Measurements from ENCODE around the gene ABCD2. TPM values are rescaled to one million over a fixed set of nuclear protein-coding genes. Genes with fewer than 3 reads are reported as not detected.
"Not testable (repeated sequence)": the region's sequence is repeated elsewhere in the genome, so short reads cannot be mapped to it uniquely, and the experiment has no call there.

ABCD2 gene
- total and polyA plus RNA-seq, 5 donors from 2014 or later, result 6.4 to 11.9 (median 8.8) TPM

DNA sequence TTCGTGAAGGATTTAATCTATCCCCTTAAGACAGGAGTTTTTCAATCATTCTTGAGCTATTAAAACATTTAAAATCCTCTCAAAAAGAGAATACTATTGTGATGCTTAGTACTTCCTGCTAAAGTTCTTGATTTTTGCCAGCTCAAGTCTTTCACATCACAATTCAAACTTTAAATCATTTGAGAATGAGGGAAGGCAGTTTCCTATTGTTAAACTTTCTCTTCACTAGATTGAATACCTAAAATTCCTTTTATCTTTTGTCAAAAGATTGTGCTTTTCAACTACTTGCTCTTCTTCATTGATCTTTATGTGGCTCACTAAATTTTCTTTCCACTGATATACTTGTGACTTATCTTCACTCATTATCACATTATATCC lies 44.1 kb downstream of the ABCD2 start:
- Mint-ChIP-seq H3K36me3 (peaks cover 47% of the 10 kb centered on the region), H3K9me3 (peaks cover 0 to 7% (median 4%) of the 10 kb centered on the region in 7 donors), H3K27me3 (no peaks in the 10 kb centered on the region), H3K4me1 (peaks cover 7 to 11% (median 10%) of the 10 kb centered on the region in 4 donors), H3K27ac (peak overlapping the region in 1 of 3 donors; percentile 38), H3K4me3 (no peak overlapping the region)
- Histone ChIP-seq H3K27ac (ENCODE audit: insufficient read depth, low read length, poor library complexity, severe bottlenecking) (no peak overlapping the region), H3K4me3 (ENCODE audit: low read depth, low read length) (no peak overlapping the region), H3K4me1 (ENCODE audit: control insufficient read depth, insufficient read depth, low read length, poor library complexity, severe bottlenecking) (no peaks in the 10 kb centered on the region), H3K27me3 (ENCODE audit: control insufficient read depth, insufficient read depth, low read length) (no peaks in the 10 kb centered on the region), H3K9me3 (ENCODE audit: control insufficient read depth in 2 of 2, low read length in 2 of 2) (peaks cover 1 to 3% of the 10 kb centered on the region in 2 experiments), H3K36me3 (ENCODE audit: control insufficient read depth, insufficient read depth, low read length) (peaks cover 72% of the 10 kb centered on the region)
- ATAC-seq (ENCODE audit: low read depth in 2 of 2) (no peak), DNase-seq (no peak)

DNA sequence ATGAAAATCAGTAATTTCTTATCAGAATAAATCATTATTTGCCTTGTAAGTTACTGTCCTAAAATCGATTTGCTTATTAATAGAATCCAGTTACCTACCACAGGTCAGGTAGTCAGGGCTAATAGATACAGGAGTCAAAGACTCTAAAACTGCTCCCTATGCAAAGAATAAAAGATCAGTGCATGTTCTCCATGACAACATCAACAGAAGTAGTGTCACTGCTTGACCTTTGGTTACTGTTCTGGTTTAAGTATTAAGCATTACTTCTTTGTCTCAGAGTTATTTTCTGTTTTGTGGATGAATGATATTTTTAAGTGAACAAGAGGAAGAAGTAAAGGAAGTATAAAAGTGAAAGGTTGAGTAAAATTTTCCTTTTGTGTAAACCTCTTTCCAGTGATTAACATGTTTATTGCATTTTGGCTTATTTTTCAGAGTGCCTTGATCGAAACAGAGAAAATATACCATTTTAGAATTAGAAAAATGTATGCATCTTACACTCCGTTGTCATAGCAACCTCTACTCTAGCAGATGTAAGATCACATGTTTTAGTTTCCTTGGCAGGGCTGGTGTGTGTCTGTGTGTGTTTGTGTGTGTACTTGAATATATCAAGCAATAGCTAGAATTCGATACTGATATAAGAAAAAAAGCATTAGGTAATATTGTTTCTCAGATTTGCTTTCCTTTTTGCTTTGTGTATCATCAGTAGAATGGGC lies 44.7 kb downstream of the ABCD2 start:
- DNase-seq (no peak), ATAC-seq (ENCODE audit: low read depth in 2 of 2) (no peak)
- H3K9me3 Mint-ChIP-seq, result peaks cover 2 to 10% (median 4%) of the 10 kb centered on the region in 7 donors
- Histone ChIP-seq H3K27ac (ENCODE audit: insufficient read depth, low read length, poor library complexity, severe bottlenecking) (no peak overlapping the region), H3K9me3 (ENCODE audit: control insufficient read depth in 2 of 2, low read length in 2 of 2) (peaks cover 5 to 6% of the 10 kb centered on the region in 2 experiments), H3K36me3 (ENCODE audit: control insufficient read depth, insufficient read depth, low read length) (peaks cover 75% of the 10 kb centered on the region), H3K4me3 (ENCODE audit: low read depth, low read length) (no peak overlapping the region), H3K4me1 (ENCODE audit: control insufficient read depth, insufficient read depth, low read length, poor library complexity, severe bottlenecking) (no peaks in the 10 kb centered on the region), H3K27me3 (ENCODE audit: control insufficient read depth, insufficient read depth, low read length) (no peaks in the 10 kb centered on the region)
- peak overlapping the region in 1 of 4 donors; percentile 52 for H3K4me3 Mint-ChIP-seq
- peaks cover 50% of the 10 kb centered on the region for H3K36me3 Mint-ChIP-seq
- peak overlapping the region in 2 of 3 donors; percentile 35 to 38 for H3K27ac Mint-ChIP-seq
- no peaks in the 10 kb centered on the region for H3K27me3 Mint-ChIP-seq
- H3K4me1 Mint-ChIP-seq, result peaks cover 7 to 11% (median 10%) of the 10 kb centered on the region in 4 donors

DNA sequence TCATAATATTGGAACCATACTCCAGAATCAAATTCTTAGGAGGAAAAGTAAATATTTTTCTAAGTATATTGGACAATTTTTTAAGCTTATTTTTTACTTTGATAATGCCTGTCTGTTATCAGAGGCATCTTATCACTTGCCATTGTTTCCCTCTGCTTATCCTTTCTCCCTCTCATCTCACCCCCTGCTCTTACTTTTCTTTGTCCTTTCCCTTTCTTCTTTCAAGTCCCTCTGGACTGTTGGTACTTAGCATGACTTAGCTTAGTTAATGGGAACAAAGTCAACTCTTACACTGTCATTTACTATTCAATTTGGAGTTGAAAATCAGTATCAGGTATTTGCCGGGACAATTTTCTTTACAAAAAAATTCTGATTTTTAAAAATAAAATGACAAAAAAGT lies 45.2 kb downstream of the ABCD2 start:
- Histone ChIP-seq H3K27ac (ENCODE audit: insufficient read depth, low read length, poor library complexity, severe bottlenecking) (no peak overlapping the region), H3K4me3 (ENCODE audit: low read depth, low read length) (no peak overlapping the region), H3K9me3 (ENCODE audit: control insufficient read depth in 2 of 2, low read length in 2 of 2) (peaks cover 5 to 12% of the 10 kb centered on the region in 2 experiments), H3K36me3 (ENCODE audit: control insufficient read depth, insufficient read depth, low read length) (peaks cover 74% of the 10 kb centered on the region), H3K27me3 (ENCODE audit: control insufficient read depth, insufficient read depth, low read length) (no peaks in the 10 kb centered on the region), H3K4me1 (ENCODE audit: control insufficient read depth, insufficient read depth, low read length, poor library complexity, severe bottlenecking) (no peaks in the 10 kb centered on the region)
- H3K4me1 Mint-ChIP-seq, result peaks cover 7 to 11% (median 9%) of the 10 kb centered on the region in 4 donors
- peaks cover 2 to 15% (median 4%) of the 10 kb centered on the region in 7 donors for H3K9me3 Mint-ChIP-seq
- H3K27me3 Mint-ChIP-seq, result no peaks in the 10 kb centered on the region
- H3K4me3 Mint-ChIP-seq, result no peak overlapping the region
- DNase-seq, result no peak
- H3K36me3 Mint-ChIP-seq, result peaks cover 51% of the 10 kb centered on the region
- H3K27ac Mint-ChIP-seq, result no peak overlapping the region
- ATAC-seq (ENCODE audit: low read depth in 2 of 2), result no peak

DNA sequence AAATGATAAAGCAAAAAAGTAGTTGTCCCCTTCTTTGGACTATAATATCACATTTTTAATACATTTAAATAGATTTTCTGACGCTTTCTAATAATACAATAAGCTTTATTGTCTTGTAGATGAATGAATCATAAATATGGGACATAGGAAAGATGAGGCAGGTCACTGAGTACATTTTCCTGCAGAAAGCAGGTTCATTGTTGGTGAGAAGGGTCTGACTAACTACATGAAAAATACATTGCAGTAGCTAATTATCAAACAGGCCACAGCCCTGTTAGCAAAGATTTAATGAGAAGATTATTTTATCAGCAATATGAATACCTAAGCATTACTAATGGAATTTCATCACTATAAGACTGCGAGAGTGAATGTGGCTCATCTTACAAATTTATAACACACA lies 45.6 kb downstream of the ABCD2 start:
- ATAC-seq (ENCODE audit: low read depth in 2 of 2), result no peak
- no peak overlapping the region for H3K4me3 Mint-ChIP-seq
- DNase-seq, result no peak
- Histone ChIP-seq H3K36me3 (ENCODE audit: control insufficient read depth, insufficient read depth, low read length) (peaks cover 75% of the 10 kb centered on the region), H3K4me3 (ENCODE audit: low read depth, low read length) (no peak overlapping the region), H3K27ac (ENCODE audit: insufficient read depth, low read length, poor library complexity, severe bottlenecking) (no peak overlapping the region), H3K27me3 (ENCODE audit: control insufficient read depth, insufficient read depth, low read length) (no peaks in the 10 kb centered on the region), H3K9me3 (ENCODE audit: control insufficient read depth in 2 of 2, low read length in 2 of 2) (peaks cover 5 to 13% of the 10 kb centered on the region in 2 experiments), H3K4me1 (ENCODE audit: control insufficient read depth, insufficient read depth, low read length, poor library complexity, severe bottlenecking) (no peaks in the 10 kb centered on the region)
- H3K9me3 Mint-ChIP-seq, result peaks cover 2 to 15% (median 4%) of the 10 kb centered on the region in 7 donors
- no peaks in the 10 kb centered on the region for H3K27me3 Mint-ChIP-seq
- no peak overlapping the region for H3K27ac Mint-ChIP-seq
- H3K4me1 Mint-ChIP-seq, result peaks cover 7 to 11% (median 9%) of the 10 kb centered on the region in 4 donors
- H3K36me3 Mint-ChIP-seq, result peaks cover 52% of the 10 kb centered on the region

DNA sequence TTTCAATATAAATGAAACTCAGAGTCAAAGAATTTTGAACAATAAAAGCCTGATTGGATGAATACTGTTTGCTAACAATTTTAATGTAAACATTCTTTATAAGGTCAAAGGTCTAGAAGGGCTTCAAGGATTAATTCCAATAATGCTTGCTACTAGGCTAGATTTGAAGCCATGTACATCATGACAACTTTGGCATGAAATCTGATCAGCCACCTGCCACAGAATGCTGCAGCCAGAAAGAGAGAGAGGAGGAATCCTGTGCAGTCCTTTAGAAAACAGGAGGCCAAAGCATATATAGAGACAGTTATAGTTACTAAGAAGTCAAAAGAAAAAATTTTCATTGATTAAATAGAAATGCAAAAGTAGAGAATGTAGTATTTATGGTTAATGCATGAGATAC lies 47.1 kb downstream of the ABCD2 start:
- ATAC-seq (ENCODE audit: low read depth in 2 of 2), result no peak

DNA sequence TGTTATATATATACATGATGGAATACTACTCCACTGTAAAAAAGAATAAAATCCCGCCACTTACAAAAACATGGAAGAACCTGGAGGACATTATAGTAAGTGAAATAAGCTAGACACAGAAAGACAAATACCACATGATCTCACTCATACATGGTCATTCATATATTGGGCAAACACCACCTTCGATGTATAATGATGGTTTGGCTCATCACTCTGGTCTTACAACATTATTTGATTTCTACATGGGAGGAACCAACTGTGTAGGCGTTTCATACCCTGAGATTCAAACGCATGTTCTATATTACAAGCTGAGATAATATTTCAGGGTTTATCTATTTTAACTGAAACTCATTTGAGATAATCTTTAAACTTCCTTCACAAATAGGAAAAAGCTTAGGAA lies 48.3 kb downstream of the ABCD2 start:
- Mint-ChIP-seq H3K4me1 (peaks cover 5 to 12% (median 10%) of the 10 kb centered on the region in 4 donors), H3K27me3 (no peaks in the 10 kb centered on the region), H3K9me3 (peaks cover 2 to 27% (median 7%) of the 10 kb centered on the region in 7 donors), H3K4me3 (no peak overlapping the region), H3K27ac (no peak overlapping the region), H3K36me3 (peaks cover 50% of the 10 kb centered on the region)
- Histone ChIP-seq H3K9me3 (ENCODE audit: control insufficient read depth in 2 of 2, low read length in 2 of 2) (peaks cover 5 to 13% of the 10 kb centered on the region in 2 experiments), H3K36me3 (ENCODE audit: control insufficient read depth, insufficient read depth, low read length) (peaks cover 60% of the 10 kb centered on the region), H3K4me1 (ENCODE audit: control insufficient read depth, insufficient read depth, low read length, poor library complexity, severe bottlenecking) (no peaks in the 10 kb centered on the region), H3K27me3 (ENCODE audit: control insufficient read depth, insufficient read depth, low read length) (no peaks in the 10 kb centered on the region), H3K4me3 (ENCODE audit: low read depth, low read length) (no peak overlapping the region), H3K27ac (ENCODE audit: insufficient read depth, low read length, poor library complexity, severe bottlenecking) (no peak overlapping the region)
- ATAC-seq (ENCODE audit: low read depth in 2 of 2), result no peak
- no peak for DNase-seq

More for the DNA sequence above, 47.1 kb downstream of the ABCD2 start:
- peaks cover 2 to 15% (median 4%) of the 10 kb centered on the region in 7 donors for H3K9me3 Mint-ChIP-seq
- peaks cover 5 to 13% of the 10 kb centered on the region in 2 experiments for H3K9me3 ChIP-seq (ENCODE audit: control insufficient read depth in 2 of 2, low read length in 2 of 2)
- no peak overlapping the region for H3K27ac Mint-ChIP-seq
- H3K4me3 ChIP-seq (ENCODE audit: low read depth, low read length), result no peak overlapping the region
- no peak overlapping the region for H3K27ac ChIP-seq (ENCODE audit: insufficient read depth, low read length, poor library complexity, severe bottlenecking)
- H3K36me3 ChIP-seq (ENCODE audit: control insufficient read depth, insufficient read depth, low read length), result peaks cover 66% of the 10 kb centered on the region
- no peak overlapping the region for H3K4me3 Mint-ChIP-seq
- H3K27me3 Mint-ChIP-seq, result no peaks in the 10 kb centered on the region
- H3K36me3 Mint-ChIP-seq, result peaks cover 52% of the 10 kb centered on the region
- no peak for DNase-seq
- no peaks in the 10 kb centered on the region for H3K4me1 ChIP-seq (ENCODE audit: control insufficient read depth, insufficient read depth, low read length, poor library complexity, severe bottlenecking)
- peaks cover 7 to 11% (median 9%) of the 10 kb centered on the region in 4 donors for H3K4me1 Mint-ChIP-seq
- H3K27me3 ChIP-seq (ENCODE audit: control insufficient read depth, insufficient read depth, low read length), result no peaks in the 10 kb centered on the region

DNA sequence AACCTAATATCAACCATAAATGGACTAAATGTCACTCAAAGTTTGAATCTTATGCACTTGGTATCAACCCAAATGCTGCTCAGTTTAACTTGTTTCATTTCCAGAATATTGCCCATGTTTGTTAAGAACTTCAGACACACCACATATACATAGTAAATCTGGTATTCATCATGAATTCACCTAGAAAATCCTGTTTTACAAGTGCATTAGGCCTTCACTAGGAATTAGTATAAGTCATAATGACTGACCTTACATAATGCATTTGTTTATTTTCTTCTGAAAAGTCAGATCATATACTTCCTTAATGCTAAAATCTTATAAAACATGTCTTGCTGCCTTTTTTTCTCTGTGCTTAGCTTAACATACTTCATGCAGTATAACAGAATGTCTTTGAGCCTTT lies 66.1 kb downstream of the ABCD2 start:
- Histone ChIP-seq H3K27ac (ENCODE audit: insufficient read depth, low read length, poor library complexity, severe bottlenecking) (no peak overlapping the region), H3K27me3 (ENCODE audit: control insufficient read depth, insufficient read depth, low read length) (no peaks in the 10 kb centered on the region), H3K4me1 (ENCODE audit: control insufficient read depth, insufficient read depth, low read length, poor library complexity, severe bottlenecking) (no peaks in the 10 kb centered on the region), H3K36me3 (ENCODE audit: control insufficient read depth, insufficient read depth, low read length) (peaks cover 46% of the 10 kb centered on the region), H3K4me3 (ENCODE audit: low read depth, low read length) (no peak overlapping the region), H3K9me3 (ENCODE audit: control insufficient read depth in 2 of 2, low read length in 2 of 2) (peaks cover 6 to 10% of the 10 kb centered on the region in 2 experiments)
- DNase-seq, result no peak
- Mint-ChIP-seq H3K9me3 (peaks cover 0 to 10% (median 2%) of the 10 kb centered on the region in 7 donors), H3K36me3 (peaks cover 44% of the 10 kb centered on the region), H3K4me3 (no peak overlapping the region), H3K4me1 (peaks cover 0 to 13% (median 0%) of the 10 kb centered on the region in 4 donors), H3K27me3 (no peaks in the 10 kb centered on the region), H3K27ac (no peak overlapping the region)
- ATAC-seq (ENCODE audit: low read depth in 2 of 2), result no peak

DNA sequence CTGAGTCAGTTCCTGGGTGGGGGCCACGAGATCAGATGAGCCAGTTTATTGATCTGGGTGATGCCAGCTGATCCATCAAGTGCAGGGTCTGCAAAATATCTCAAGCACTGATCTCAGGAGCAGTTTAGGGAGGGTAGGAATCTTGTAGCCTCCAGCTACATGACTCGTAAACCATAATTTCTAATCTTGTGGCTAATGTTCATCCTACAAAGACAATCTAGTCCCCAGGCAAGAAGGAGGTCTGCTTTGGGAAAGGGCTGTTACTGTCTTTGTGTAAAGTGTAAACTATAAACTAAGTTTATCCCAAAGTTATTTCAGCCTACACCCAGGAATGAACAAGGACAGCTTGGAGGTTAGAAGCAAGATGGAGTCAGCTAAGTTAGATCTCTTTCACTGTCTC lies 75.4 kb downstream of the ABCD2 start:
- H3K27me3 ChIP-seq (ENCODE audit: control insufficient read depth, insufficient read depth, low read length); H3K36me3 ChIP-seq (ENCODE audit: control insufficient read depth, insufficient read depth, low read length); H3K9me3 ChIP-seq (ENCODE audit: control insufficient read depth in 2 of 2, low read length in 2 of 2); H3K27ac ChIP-seq (ENCODE audit: insufficient read depth, low read length, poor library complexity, severe bottlenecking); H3K27ac Mint-ChIP-seq; H3K4me1 Mint-ChIP-seq; ATAC-seq (ENCODE audit: low read depth in 2 of 2); DNase-seq; H3K4me1 ChIP-seq (ENCODE audit: control insufficient read depth, insufficient read depth, low read length, poor library complexity, severe bottlenecking); H3K9me3 Mint-ChIP-seq; H3K4me3 Mint-ChIP-seq; H3K27me3 Mint-ChIP-seq; H3K4me3 ChIP-seq (ENCODE audit: low read depth, low read length); H3K36me3 Mint-ChIP-seq: not testable (repeated sequence)

Measured in CD4-positive, CD25-positive, alpha-beta regulatory T cell (primary cell).